ENCODE measurements around the gene PTH1R.

The PTH1R gene

DNA sequence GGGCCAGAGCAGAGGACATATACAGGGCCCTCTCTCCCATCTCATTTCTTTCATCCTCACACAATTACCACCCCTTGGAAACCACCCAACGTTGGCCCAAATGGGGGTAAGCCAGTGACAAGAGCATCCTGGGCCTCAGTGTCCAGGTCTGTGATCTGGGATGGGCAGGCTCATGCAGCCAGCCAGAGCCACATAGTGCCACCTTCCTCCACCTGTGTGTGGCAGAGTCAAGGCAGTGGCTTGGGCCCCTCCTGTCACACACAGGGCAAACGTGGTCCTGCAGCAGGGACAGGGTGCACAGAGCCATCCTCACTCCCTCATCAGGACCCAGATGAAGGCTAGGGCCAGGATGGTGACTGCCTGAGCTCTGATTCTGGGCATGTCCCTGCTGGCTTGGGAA, 12.0 kb upstream of the PTH1R start:
- DNase-seq (ENCODE audit: insufficient read length, low spot score) (no peak), FAIRE-seq (no peak)
- TF ChIP-seq, protein P1, sequence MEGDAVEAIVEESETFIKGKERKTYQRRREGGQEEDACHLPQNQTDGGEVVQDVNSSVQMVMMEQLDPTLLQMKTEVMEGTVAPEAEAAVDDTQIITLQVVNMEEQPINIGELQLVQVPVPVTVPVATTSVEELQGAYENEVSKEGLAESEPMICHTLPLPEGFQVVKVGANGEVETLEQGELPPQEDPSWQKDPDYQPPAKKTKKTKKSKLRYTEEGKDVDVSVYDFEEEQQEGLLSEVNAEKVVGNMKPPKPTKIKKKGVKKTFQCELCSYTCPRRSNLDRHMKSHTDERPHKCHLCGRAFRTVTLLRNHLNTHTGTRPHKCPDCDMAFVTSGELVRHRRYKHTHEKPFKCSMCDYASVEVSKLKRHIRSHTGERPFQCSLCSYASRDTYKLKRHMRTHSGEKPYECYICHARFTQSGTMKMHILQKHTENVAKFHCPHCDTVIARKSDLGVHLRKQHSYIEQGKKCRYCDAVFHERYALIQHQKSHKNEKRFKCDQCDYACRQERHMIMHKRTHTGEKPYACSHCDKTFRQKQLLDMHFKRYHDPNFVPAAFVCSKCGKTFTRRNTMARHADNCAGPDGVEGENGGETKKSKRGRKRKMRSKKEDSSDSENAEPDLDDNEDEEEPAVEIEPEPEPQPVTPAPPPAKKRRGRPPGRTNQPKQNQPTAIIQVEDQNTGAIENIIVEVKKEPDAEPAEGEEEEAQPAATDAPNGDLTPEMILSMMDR (IDR thresholded peaks at IDR 0.05; ENCODE audit: insufficient read depth, missing control alignments): no peak

DNA sequence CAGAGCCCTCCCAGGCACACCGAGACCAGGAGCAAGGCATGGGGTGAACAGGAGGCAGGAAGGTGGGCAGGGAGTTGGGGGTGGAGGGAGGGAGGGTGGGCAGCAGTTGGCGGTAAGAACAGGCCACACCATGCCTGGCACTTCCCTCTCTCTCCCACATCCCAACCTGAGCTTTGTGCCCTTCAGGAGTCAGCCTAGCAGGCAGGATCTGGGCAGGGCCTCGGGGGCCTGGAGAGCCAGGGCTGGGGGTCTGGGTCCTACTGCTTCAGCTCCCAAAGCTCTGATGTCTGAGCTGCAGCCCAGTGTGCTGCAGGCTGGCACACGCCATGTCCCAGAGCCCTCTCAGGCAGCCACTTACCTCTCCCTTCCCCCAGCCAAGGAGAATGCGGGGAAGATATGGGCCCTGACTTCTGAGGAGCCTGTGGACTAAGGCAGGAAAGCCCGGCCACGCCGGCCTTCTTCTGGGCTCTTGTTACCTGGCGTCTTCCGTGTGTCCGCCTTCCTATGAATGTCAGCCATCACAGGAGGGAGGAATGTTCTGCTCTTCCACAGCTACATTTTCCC, 11.4 kb upstream of the PTH1R start:
- no peak for FAIRE-seq
- TF ChIP-seq, protein P1 (IDR thresholded peaks at IDR 0.05; ENCODE audit: insufficient read depth, missing control alignments): no peak
- DNase-seq (ENCODE audit: insufficient read length, low spot score): no peak

DNA sequence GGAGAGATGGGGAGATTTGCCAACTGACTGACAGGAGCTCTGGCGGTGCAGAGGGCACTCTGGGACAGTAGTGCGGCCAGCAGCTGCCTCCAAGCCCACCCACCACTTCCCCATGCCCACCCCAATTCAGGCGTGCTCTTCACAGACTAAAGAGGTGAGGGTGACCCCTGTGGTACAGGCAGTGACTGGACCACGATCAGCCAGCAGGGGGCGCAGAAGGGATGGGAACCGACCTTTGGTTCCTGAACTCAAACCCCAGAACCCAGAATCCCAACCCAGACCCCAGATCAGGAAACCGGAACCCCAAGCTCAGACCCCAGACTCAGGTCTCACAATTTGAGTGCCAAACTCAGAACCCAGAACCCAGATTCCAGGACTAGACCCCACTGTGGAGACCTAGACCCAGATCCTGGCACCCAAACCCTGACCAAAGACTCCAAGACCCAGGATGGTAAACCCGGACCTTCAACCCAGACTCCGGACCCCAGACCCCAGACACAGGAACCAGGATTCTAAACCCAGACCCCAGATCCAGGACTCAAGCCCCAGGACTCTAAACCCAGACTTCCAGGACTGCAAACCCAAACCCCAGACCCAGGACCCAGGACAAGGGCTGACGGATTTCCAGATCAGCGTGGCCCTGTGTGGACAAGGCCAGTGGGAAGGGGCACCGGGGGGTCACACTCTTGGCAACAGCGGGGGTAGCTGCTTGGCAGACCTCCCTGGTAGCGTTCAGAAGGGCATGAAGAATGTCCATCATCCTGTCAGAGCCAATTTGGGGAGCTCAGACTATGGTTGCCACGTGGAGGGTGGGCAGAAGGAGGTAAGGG, 10.6 kb upstream of the PTH1R start:
- DNase-seq (ENCODE audit: insufficient read length, low spot score) (no peak), FAIRE-seq (no peak)
- TF ChIP-seq, protein P1 (IDR thresholded peaks at IDR 0.05; ENCODE audit: insufficient read depth, missing control alignments): peak; percentile 87

DNA sequence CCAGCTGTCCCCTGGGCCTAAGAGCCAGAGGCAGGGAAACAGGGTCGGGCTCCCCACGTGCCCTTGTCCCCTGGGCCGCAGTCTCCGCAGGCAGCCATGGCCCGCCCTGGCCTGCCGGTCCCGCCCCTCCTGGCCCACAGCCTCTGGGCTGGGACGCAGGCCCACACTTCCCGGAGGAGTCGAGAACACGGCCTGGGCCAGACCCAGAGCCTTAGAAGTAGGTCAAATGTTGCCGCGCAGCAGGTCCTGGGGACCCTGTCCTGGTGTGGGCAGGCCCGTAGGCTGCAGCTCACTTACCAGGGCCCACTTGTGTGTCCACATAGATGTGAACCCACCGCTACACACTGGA, 10.0 kb upstream of the PTH1R start:
- TF ChIP-seq, protein P1 (IDR thresholded peaks at IDR 0.05; ENCODE audit: insufficient read depth, missing control alignments): no peak
- DNase-seq (ENCODE audit: insufficient read length, low spot score) (no peak), FAIRE-seq (no peak)

DNA sequence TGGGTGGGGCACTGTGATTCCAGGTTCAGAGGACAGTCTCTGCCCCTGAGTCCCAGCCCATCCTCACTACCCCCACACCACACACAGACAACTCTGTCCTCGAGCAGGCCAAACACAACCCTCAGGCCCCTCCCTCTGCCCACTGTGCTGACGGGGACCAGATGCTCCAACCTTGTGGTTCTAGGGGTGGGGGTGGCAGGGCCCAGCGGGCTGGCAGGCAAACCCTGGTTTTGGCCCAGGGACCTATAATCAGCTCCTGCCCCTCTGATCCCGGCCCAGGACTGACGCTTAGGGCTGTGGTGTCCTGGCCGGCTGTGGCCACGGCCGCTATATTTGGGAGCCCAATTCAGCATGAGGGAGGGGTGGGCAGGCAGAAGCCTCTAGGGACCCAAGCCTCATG, 9.2 kb upstream of the PTH1R start:
- FAIRE-seq (no peak), DNase-seq (ENCODE audit: insufficient read length, low spot score) (no peak)
- TF ChIP-seq, protein P1 (IDR thresholded peaks at IDR 0.05; ENCODE audit: insufficient read depth, missing control alignments): no peak

DNA sequence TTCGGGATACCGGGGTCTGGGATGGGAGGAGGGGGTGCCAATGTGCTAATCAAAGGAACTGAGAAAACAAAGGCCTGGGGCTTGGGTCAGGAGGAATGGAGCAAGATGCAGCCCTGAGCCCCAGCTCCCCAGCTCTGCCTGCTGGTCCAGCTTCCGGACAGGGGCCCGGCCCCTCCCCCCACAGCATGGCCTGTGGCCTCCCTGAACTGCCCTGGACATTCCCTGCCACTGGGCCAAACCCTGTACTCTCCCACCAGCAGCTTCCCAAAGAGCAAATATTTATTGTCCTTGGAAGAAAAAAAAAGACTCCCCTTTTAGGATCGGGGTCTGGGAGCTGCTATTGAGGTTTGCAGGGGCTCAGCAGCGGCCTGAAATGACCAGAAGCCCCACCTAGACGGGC, 8.6 kb upstream of the PTH1R start:
- TF ChIP-seq, protein P1 (IDR thresholded peaks at IDR 0.05; ENCODE audit: insufficient read depth, missing control alignments): no peak
- no peak for DNase-seq (ENCODE audit: insufficient read length, low spot score)
- FAIRE-seq: no peak

DNA sequence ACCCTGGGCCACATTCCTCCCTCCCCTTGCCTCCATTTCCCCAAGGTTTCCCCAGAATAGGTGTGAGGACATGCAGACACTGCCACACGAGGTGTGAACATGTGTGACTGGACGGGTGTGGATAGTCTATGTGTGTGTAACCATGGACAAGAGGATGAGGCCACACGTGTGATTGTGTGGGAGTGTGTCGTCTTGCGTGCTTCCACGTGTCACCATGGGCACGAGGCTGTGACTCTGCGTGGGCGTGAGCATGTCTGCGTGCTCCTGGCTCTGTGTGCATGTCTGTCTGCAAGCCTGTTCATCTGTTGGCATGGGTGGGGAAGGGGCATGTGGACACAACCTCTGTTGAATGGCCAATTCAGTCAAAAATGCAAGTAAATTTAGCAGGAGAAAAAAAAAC, 8.1 kb upstream of the PTH1R start:
- TF ChIP-seq, protein P1 (IDR thresholded peaks at IDR 0.05; ENCODE audit: insufficient read depth, missing control alignments): no peak
- FAIRE-seq: no peak
- DNase-seq (ENCODE audit: insufficient read length, low spot score): no peak

Data from D721Med (cell line).